ENCODE measurements around the gene CHRNA4. TPM values are rescaled to one million over a fixed set of nuclear protein-coding genes. Genes with fewer than 3 reads are reported as not detected.

CHRNA4 gene
- total RNA-seq, 1 donor from 2014 or later, result 0.63 TPM

DNA sequence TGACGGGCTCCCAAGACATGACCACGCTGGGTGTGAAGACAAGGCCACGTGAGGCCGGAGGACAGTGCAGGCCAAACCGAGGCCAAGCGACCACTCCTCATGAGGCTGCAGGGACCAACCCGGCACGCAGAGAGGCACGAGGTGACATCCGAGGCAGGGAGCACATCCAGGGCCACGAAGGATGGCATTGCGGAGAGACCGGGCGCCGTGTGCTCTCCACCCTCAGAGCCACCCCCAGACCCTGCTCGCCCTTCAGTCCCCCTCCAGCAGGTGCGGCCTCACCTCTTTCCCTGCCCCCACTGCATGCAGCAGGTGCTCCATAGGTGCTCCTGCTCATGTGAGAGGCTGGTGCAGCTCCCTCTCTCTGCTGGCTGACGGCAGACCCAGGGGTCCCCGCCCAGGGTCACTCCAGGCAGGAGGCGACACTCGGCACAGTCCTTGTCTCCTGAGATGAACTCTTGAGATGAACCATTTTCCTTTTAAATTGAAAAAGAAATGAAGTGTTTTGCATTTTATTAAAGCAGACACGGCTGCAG is 33.8 kb upstream of the CHRNA4 start:
- H3K27ac Mint-ChIP-seq, result no peak overlapping the region

DNA sequence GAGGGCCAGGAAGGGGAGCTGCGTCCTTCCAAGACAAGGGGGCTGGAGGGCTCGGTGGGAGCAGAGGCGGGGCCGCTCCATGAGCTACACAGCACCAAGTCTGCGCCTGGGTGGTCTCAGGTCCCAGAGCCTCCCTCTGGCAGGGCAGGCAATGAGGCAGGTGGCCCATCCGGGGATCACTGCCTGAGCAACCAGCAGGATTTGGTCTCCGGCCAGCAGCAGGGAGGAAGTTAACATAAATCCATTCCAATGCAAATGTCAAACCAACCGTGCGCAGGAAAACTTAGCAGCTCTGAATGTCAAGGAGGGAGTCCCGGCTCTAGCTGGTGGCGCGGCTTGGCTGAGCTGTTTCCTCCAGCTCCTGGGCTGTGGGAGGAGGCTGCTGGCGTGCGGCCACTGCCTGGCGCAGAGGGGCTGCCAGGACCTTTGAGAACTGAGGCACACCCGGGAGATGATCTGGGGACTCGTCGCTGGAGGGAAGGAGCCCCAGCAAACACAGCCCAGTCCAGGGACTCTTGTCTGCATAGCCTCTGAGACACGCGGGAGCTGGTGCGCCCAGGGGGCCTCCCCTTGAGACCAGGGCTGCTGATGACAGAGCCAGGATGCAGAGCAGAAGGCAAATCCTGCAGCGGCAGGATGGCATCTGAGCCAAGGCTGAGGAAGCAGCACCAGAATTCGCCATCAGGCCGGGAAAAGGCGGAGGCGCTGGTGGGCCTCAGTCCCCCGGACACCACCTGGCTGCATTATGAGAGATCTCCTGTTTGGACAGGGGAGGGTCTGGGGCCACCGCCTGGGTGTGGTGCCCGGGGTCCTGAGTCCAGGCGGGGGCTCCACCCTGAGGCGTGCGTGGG is 33.1 kb upstream of the CHRNA4 start:
- Mint-ChIP-seq H3K27ac (no peak overlapping the region), H3K27me3 (ENCODE audit: low read depth) (peaks cover 42% of the 10 kb centered on the region), H3K4me3 (no peak overlapping the region), H3K9me3 (peaks cover 11% of the 10 kb centered on the region), H3K36me3 (no peaks in the 10 kb centered on the region), H3K4me1 (peaks cover 8% of the 10 kb centered on the region)
- TF ChIP-seq CTCF (IDR thresholded peaks at IDR 0.05; ENCODE audit: unreplicated experiment), result no peak
- peak in 1 of 2 experiments; percentile 58 for DNase-seq (ENCODE audit: low spot score in 2 of 2, unreplicated experiment in 2 of 2)

More for the DNA sequence above, 33.8 kb upstream of the CHRNA4 start:
- peaks cover 46% of the 10 kb centered on the region for H3K27me3 Mint-ChIP-seq (ENCODE audit: low read depth)
- no peak for DNase-seq (ENCODE audit: low spot score in 2 of 2, unreplicated experiment in 2 of 2)
- peaks cover 8% of the 10 kb centered on the region for H3K4me1 Mint-ChIP-seq
- no peak for TF ChIP-seq CTCF (IDR thresholded peaks at IDR 0.05; ENCODE audit: unreplicated experiment)
- no peaks in the 10 kb centered on the region for H3K36me3 Mint-ChIP-seq
- H3K4me3 Mint-ChIP-seq, result no peak overlapping the region
- peaks cover 4% of the 10 kb centered on the region for H3K9me3 Mint-ChIP-seq

- H3K4me1 Mint-ChIP-seq, result peaks cover 8% of the 10 kb centered on the region
- no peak overlapping the region for H3K4me3 Mint-ChIP-seq
- H3K36me3 Mint-ChIP-seq, result no peaks in the 10 kb centered on the region
- H3K27ac Mint-ChIP-seq, result no peak overlapping the region
- H3K27me3 Mint-ChIP-seq (ENCODE audit: low read depth), result peaks cover 41% of the 10 kb centered on the region
- TF ChIP-seq CTCF (IDR thresholded peaks at IDR 0.05; ENCODE audit: unreplicated experiment), result no peak
- no peak for DNase-seq (ENCODE audit: low spot score in 2 of 2, unreplicated experiment in 2 of 2)
- peaks cover 13% of the 10 kb centered on the region for H3K9me3 Mint-ChIP-seq
Observed at GRCh38 chr20:63393566-63393965, 32.4 kb upstream of the CHRNA4 start.

DNA sequence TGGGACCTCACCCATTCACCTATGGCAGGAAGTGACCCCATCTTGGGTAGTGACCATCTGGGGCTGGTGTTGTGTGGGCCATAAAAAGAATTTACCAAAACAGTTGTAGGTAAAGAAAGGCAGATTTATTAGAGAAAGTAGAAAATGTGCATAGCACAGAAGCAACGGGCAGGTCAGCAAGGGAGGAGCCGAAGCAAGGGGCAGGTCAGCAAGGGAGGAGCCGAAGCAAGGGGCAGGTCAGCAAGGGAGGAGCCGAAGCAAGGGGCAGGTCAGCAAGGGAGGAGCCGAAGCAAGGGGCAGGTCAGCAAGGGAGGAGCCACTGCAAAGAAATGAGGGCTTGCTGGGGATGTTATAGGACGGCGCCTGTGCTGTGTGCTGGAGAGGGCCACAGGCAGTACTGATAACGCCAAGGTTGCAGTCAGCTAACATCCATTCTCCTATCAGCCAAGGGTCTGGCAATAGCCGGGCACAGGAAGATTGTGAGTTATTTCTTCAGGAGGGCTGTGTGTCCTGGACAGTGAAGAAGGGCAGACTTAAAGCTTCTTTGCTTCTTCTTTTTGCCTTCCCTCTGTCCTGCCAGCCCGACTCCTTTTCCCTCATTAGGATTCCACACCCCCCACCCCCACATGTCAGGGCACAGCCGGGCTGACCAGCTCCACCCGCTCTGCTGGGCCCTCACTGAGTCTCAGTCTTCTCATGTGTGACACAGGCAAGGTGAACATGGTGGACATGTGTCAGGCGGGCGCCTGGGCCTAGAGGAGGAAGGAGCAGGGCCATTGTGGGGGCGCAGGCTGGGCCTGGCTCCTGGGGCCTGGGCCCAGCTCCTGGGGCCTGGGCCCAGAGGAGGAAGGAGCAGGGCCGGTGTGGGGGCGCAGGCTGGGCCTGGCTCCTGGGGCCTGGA is 31.6 kb upstream of the CHRNA4 start:
- H3K27me3 Mint-ChIP-seq (ENCODE audit: low read depth), result peaks cover 36% of the 10 kb centered on the region
- TF ChIP-seq CTCF (IDR thresholded peaks at IDR 0.05; ENCODE audit: unreplicated experiment), result no peak
- H3K4me1 Mint-ChIP-seq, result peaks cover 8% of the 10 kb centered on the region
- H3K27ac Mint-ChIP-seq, result no peak overlapping the region
- peaks cover 18% of the 10 kb centered on the region for H3K9me3 Mint-ChIP-seq
- no peaks in the 10 kb centered on the region for H3K36me3 Mint-ChIP-seq
- H3K4me3 Mint-ChIP-seq, result no peak overlapping the region
- no peak for DNase-seq (ENCODE audit: low spot score in 2 of 2, unreplicated experiment in 2 of 2)

GRCh38 chr20:63387917-63388316 is 26.8 kb upstream of the CHRNA4 start:
- no peaks in the 10 kb centered on the region for H3K36me3 Mint-ChIP-seq
- no peak for DNase-seq (ENCODE audit: low spot score in 2 of 2, unreplicated experiment in 2 of 2)
- H3K27me3 Mint-ChIP-seq (ENCODE audit: low read depth), result peaks cover 6% of the 10 kb centered on the region
- peaks cover 39% of the 10 kb centered on the region for H3K9me3 Mint-ChIP-seq
- no peaks in the 10 kb centered on the region for H3K4me1 Mint-ChIP-seq
- TF ChIP-seq CTCF (IDR thresholded peaks at IDR 0.05; ENCODE audit: unreplicated experiment), result no peak
- H3K27ac Mint-ChIP-seq, result no peak overlapping the region
- no peak overlapping the region for H3K4me3 Mint-ChIP-seq

Data from mesothelial cell of epicardium (in vitro differentiated cells).